IMR-90 (cell line): ENCODE data around the gene PCBP3. TPM values are rescaled to one million over a fixed set of nuclear protein-coding genes. Genes with fewer than 3 reads are reported as not detected.

ENCODE experiments used
- ATAC-seq: fragments of 200-7000 bp; cut with Tn5 transposase; 2 replicates; pipeline ENCODE4 v1.9.1; 2020; ENCODE audit warnings: low read depth, mild to moderate bottlenecking, moderate library complexity
- BruUV-seq: library from RNA; stranded (reverse); fragments of 400-500 nt; replicated peaks from 2 replicates; lab custom pipeline; 2021; lab: Mats Ljungman, UMichigan
- CTCF ChIA-PET: fragments of 300-600 bp; formaldehyde crosslinking; extraction: SDS; loops from one replicate; lab custom pipeline; 2021; ENCODE audit warnings: antibody characterized with exemption; lab: Yijun Ruan, JAX
- POLR2A ChIA-PET: fragments of 300-600 bp; sonication (Branson Sonifier 250); formaldehyde crosslinking; loops from one replicate; lab custom pipeline; 2022; ENCODE audit warnings: antibody characterized with exemption; ENCODE audit not compliant: unreplicated experiment; lab: Charles Lee
- DNase-seq: peaks from one replicate; pipeline ENCODE4 v3.0.0; 2013
- H2AFZ ChIP-seq: replicated peaks from 2 replicates; pipeline ENCODE3; 2013; ENCODE audit warnings: low read length, mild to moderate bottlenecking; ENCODE audit not compliant: poor library complexity
- H2AK5ac ChIP-seq: 2 replicates; pipeline ENCODE4 v1.6.1; 2013; ENCODE audit warnings: low read depth, low read length, inconsistent platforms
- H2AK9ac ChIP-seq: replicated peaks from 2 replicates; pipeline ENCODE3; 2013; ENCODE audit warnings: mild to moderate bottlenecking, low read depth, low read length, moderate library complexity; ENCODE audit not compliant: poor library complexity
- H2BK120ac ChIP-seq: 2 replicates; pipeline ENCODE4 v1.6.1; 2013; ENCODE audit warnings: low read depth, low read length, inconsistent platforms
- H2BK15ac ChIP-seq: 3 replicates; pipeline ENCODE4 v1.6.1; 2013; ENCODE audit warnings: low read depth, low read length, inconsistent platforms
- H2BK20ac ChIP-seq: 2 replicates; pipeline ENCODE4 v1.6.1; 2013; ENCODE audit warnings: low read depth, mild to moderate bottlenecking, inconsistent platforms, low read length, moderate library complexity
- H2BK5ac ChIP-seq: 2 replicates; pipeline ENCODE4 v1.6.1; 2013; ENCODE audit warnings: mild to moderate bottlenecking, low read depth, low read length, inconsistent platforms; ENCODE audit not compliant: poor library complexity, severe bottlenecking
- H3K14ac ChIP-seq: replicated peaks from 2 replicates; pipeline ENCODE4 v1.6.1; 2013; ENCODE audit warnings: low read depth, low read length, inconsistent platforms
- H3K18ac ChIP-seq: 2 replicates; pipeline ENCODE4 v1.6.1; 2013; ENCODE audit warnings: low read depth, low read length, control low read depth
- H3K23ac ChIP-seq: 2 replicates; pipeline ENCODE4 v1.6.1; 2013; ENCODE audit warnings: low read depth, low read length, inconsistent platforms
- H3K27ac ChIP-seq: 2 replicates; pipeline ENCODE4 v1.5.1; 2013; ENCODE audit warnings: mild to moderate bottlenecking, control low read depth, low read length; ENCODE audit not compliant: insufficient read depth
- H3K27me3 ChIP-seq: 2 replicates; pipeline ENCODE4 v1.6.1; 2013; ENCODE audit warnings: low read length; ENCODE audit not compliant: control insufficient read depth, insufficient read depth
- H3K36me3 ChIP-seq: 2 replicates; pipeline ENCODE4 v1.6.1; 2013; ENCODE audit warnings: low read length, mixed read lengths; ENCODE audit not compliant: control insufficient read depth, insufficient read depth
- H3K4ac ChIP-seq: 2 replicates; pipeline ENCODE4 v1.6.1; 2013; ENCODE audit warnings: low read depth, low read length, inconsistent platforms
- H3K4me1 ChIP-seq: 2 replicates; pipeline ENCODE4 v1.6.1; 2013; ENCODE audit warnings: low read length, mixed read lengths; ENCODE audit not compliant: control insufficient read depth, insufficient read depth
- H3K4me2 ChIP-seq: 2 replicates; pipeline ENCODE4 v1.6.1; 2013; ENCODE audit warnings: low read depth, mild to moderate bottlenecking, control low read depth, low read length, moderate library complexity
- H3K4me3 ChIP-seq: 2 replicates; pipeline ENCODE4 v1.5.1; 2013; ENCODE audit warnings: low read depth, mild to moderate bottlenecking, control low read depth, low read length, moderate library complexity; ENCODE audit not compliant: insufficient read depth
- H3K56ac ChIP-seq: 2 replicates; pipeline ENCODE4 v1.6.1; 2013; ENCODE audit warnings: low read length, inconsistent platforms; ENCODE audit not compliant: insufficient read depth; ENCODE audit errors: extremely low read depth
- H3K79me1 ChIP-seq, 2 experiments: 2 replicates each; pipeline ENCODE4 v1.6.1; 2013; ENCODE audit warnings: low read length in 2 of 2, inconsistent platforms in 1 of 2, low read depth in 1 of 2
- H3K9ac ChIP-seq: 2 replicates; pipeline ENCODE4 v1.6.1; 2013; ENCODE audit warnings: low read depth, low read length, control low read depth
- H3K9me1 ChIP-seq: 2 replicates; pipeline ENCODE4 v1.6.1; 2013; ENCODE audit warnings: low read length, inconsistent platforms; ENCODE audit not compliant: insufficient read depth
- H3K9me3 ChIP-seq: 2 replicates; pipeline ENCODE4 v1.6.1; 2013; ENCODE audit warnings: low read length; ENCODE audit not compliant: control insufficient read depth, insufficient read depth
- H4K20me1 ChIP-seq: 2 replicates; pipeline ENCODE4 v1.6.1; 2013; ENCODE audit warnings: low read length, inconsistent platforms; ENCODE audit not compliant: insufficient read depth
- H4K5ac ChIP-seq: 2 replicates; pipeline ENCODE4 v1.6.1; 2013; ENCODE audit warnings: mild to moderate bottlenecking, low read depth, low read length, control low read depth
- H4K8ac ChIP-seq, 2 experiments: 2 replicates each; pipeline ENCODE4 v1.6.1; 2013; ENCODE audit warnings: low read depth in 2 of 2, low read length in 2 of 2, control low read depth in 1 of 2, inconsistent platforms in 1 of 2
- H4K91ac ChIP-seq: 2 replicates; pipeline ENCODE4 v1.6.1; 2013; ENCODE audit warnings: low read depth, low read length, inconsistent platforms; ENCODE audit not compliant: insufficient read depth
- POLR2A ChIP-seq: IDR thresholded peaks from 2 replicates; pipeline ENCODE4 v1.6.1; 2012; ENCODE audit warnings: mild to moderate bottlenecking, low read depth, low read length
- WGBS, 2 experiments: methylation state at CpG; one replicate each; pipeline versions ENCODE4 v1.1.5 to v1.1.7; 2013; ENCODE audit warnings: missing lambda C conversion rate in 2 of 2; ENCODE audit not compliant: insufficient read length in 1 of 2; ENCODE audit errors: extremely low coverage in 2 of 2; 5-methylcytosine and 5-hydroxymethylcytosine counted together
- dilution Hi-C: fragments of 300-500 bp; cut with HindIII; formaldehyde crosslinking; loops from one replicate; pipeline ENCODE4 v1.14.3; 2018; ENCODE audit warnings: low sequenced_read_pairs; ENCODE audit not compliant: unreplicated experiment
- in situ Hi-C: fragments of 300-500 bp; cut with MboI; formaldehyde crosslinking; loops from 3 replicates; pipeline ENCODE4 v1.14.3; 2019; ENCODE audit warnings: low sequenced_read_pairs, inconsistent platforms, mixed read lengths
- intact Hi-C: fragments of 100-400 bp; cut with micrococcal nuclease; formaldehyde crosslinking; loops from 2 replicates; pipeline ENCODE4 v1.10.0; 2022
- polyA plus RNA-seq, 3 experiments: library from polyadenylated mRNA; depleted of rRNA; stranded (reverse); fragments of >200 nt; gene quantifications; 2 replicates each; pipeline ENCODE4 v1.2.3, GENCODE V29; 2012; ENCODE audit warnings: low replicate concordance in 1 of 3
- total RNA-seq: library from RNA; depleted of rRNA; stranded (reverse); fragments of >200 nt; gene quantifications from 2 replicates; pipeline ENCODE4 v1.2.3, GENCODE V29; 2012

The PCBP3 gene
- total and polyA plus RNA-seq, 2 of the 4 experiments (the other 2 are of a cell fraction): 2.9 to 3.9 TPM

DNA sequence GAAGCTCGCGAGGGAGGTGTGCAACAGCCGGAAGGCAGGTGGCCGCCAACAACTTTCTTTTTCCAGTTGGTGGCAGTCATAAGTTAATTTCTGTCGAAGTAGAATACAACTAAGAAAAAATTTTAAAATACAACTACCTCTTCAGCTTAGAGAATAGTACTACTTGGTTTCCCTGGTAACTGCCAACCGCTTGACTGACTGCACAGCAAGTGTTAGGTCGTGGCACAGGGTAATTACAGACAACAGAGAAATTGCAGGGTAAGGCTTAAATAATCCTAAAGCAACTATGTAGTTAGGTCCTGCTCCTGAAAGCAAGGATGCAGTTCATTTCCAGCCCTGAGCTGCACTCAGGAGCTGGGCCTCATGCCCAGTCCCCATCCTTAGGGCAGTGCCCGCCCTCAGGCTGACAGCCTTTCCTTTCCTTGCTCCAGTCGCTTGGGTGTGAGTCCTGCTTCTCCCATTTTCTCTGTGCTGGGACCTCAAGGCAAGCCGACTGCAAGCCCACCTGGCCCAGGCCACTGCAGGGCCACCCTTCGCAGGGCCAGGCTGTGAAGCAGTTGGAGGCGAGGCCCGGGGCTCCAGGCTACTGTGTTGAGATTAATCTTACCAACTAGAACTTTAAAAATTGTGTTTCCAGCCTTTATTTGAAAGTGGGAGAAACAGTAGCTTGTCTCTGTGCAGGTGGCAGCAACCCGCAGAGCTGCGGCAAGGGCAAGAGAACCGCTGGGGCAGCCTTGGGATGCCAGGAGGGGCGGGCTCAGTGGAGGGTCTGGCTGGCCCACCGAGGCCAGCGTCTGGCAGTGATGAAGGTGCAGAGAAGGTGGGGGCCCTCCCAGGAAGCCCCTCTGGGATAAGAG, 148.3 kb downstream of the PCBP3 start:
- H3K4ac ChIP-seq: no peak overlapping the region
- no peak for TF ChIP-seq POLR2A
- H3K27ac ChIP-seq: no peak overlapping the region
- DNase-seq (no peak), ATAC-seq (no peak)
- H3K9me1 ChIP-seq: peaks cover 6% of the 10 kb centered on the region; the same call in 1 of the 2 replicates
- H3K9ac ChIP-seq: no peak overlapping the region
- CTCF ChIA-PET: no interaction called here
- H2BK120ac ChIP-seq: no peak overlapping the region
- no peaks in the 10 kb centered on the region for H3K79me1 ChIP-seq
- H2AFZ ChIP-seq: no peak overlapping the region
- no peaks in the 10 kb centered on the region for H4K20me1 ChIP-seq
- H3K4me2 ChIP-seq: no peak overlapping the region
- in situ Hi-C loops: no loop called here
- intact Hi-C loops: no loop called here
- no peak overlapping the region for H2AK5ac ChIP-seq
- H3K9me3 ChIP-seq: no peaks in the 10 kb centered on the region
- H2BK5ac ChIP-seq: no peak overlapping the region
- H3K18ac ChIP-seq: no peak overlapping the region
- H2BK20ac ChIP-seq: no peak overlapping the region
- no TSS peak for BruUV-seq
- no peak overlapping the region for H3K56ac ChIP-seq
- dilution Hi-C loops: no loop called here
- H4K91ac ChIP-seq: no peak overlapping the region
- H2AK9ac ChIP-seq: no peak overlapping the region
- H3K23ac ChIP-seq: no peak overlapping the region
- H4K5ac ChIP-seq: no peak overlapping the region
- no peak overlapping the region for H3K14ac ChIP-seq
- POLR2A ChIA-PET: no interaction called here
- no peaks in the 10 kb centered on the region for H3K36me3 ChIP-seq
- no peak overlapping the region for H4K8ac ChIP-seq
- no peak overlapping the region for H2BK15ac ChIP-seq
- peaks cover 3% of the 10 kb centered on the region; the same call in 1 of the 2 replicates for H3K4me1 ChIP-seq
- WGBS, 2 experiments: 73% methylated on average over 3 of the region's 19 CpGs; no CpG with 5 or more reads in 1 of the 2 experiments
- peaks cover 6% of the 10 kb centered on the region; the same call in 1 of the 2 replicates for H3K27me3 ChIP-seq
- H3K4me3 ChIP-seq: no peak overlapping the region
